UCSD-AML1 (cell line): ENCODE data around the gene SLC6A19.

Experiments
- DNase-seq: peaks from one replicate; lab custom pipeline; 2025; ENCODE audit not compliant: unreplicated experiment; lab: John Stamatoyannopoulos, UW

The SLC6A19 gene

DNA sequence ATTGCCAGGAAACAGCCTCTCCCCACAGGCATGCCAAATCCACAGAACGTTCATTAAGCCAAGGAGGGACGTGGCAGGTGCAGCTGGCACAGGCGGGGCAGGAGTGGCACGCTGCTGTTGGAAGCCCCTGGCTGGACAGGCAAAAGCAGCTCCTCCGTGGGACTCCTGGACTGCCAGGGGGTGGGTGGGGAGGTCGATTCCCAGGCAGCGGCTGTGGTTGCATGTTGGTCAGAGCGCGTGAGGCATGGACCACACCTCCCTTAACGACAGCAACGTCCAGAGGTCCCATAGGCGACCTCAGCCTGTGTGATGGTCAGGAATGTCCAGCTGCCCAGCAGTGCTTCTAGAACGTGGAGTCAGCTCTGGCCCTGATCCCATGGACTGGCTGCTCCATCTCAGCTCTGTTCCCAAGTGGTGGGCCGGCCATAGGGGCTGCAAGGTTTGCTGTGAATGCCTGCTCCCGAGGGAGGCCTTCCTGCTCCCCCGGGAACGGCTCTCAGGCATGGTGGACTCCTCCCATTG lies 6.9 kb downstream of the SLC6A19 start:
- DNase-seq, result no peak

DNA sequence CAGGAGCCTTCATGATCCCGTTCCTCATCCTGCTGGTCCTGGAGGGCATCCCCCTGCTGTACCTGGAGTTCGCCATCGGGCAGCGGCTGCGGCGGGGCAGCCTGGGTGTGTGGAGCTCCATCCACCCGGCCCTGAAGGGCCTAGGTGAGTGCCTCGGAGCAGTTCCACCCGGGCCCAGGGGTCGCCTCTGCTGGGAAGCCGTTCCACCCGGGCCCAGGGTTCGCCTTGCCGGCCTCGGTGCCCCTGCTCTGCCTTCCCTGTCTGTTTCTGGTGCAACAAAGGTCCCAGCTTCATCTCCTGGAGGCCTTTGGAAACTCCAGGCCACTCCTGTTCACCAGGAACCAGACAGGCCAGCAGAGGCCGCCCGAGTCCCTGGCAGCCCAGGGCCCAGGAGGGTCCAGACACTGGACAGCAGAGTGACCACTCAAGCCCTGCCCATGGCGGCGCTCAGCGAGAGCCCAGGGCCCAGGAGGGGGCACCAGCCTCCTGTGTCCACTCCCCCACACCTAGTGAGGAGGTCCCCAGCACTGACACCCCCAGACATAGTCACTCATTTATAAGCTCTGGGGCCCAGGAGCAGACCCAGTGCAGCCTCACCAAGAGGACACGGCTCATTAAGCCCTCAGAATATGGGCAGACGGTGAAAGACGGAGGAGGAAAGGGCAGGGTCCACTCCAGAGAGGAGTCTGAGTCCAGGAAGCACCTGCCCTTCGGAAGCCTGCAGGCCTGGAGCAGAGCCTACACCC lies 7.5 kb downstream of the SLC6A19 start:
- DNase-seq, result no peak

DNA sequence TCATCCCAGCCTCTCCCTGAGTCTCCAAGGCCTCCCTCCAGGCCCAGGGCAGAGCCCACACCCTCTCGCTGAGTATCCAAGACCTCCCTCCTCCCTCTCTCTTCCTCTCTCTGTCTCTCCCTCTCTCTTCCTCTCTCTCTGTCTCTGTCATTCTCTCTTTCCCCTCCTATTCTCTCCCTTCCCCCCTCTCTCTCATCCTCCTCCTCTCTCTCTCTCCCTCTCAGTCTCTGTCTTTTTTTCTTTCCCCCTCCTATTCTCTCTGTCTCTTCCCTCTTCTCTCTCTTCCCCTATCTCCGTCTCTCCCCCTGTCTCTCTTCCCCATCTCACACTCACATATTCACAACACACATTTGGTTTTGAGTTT lies 8.1 kb downstream of the SLC6A19 start:
- DNase-seq, result no peak

DNA sequence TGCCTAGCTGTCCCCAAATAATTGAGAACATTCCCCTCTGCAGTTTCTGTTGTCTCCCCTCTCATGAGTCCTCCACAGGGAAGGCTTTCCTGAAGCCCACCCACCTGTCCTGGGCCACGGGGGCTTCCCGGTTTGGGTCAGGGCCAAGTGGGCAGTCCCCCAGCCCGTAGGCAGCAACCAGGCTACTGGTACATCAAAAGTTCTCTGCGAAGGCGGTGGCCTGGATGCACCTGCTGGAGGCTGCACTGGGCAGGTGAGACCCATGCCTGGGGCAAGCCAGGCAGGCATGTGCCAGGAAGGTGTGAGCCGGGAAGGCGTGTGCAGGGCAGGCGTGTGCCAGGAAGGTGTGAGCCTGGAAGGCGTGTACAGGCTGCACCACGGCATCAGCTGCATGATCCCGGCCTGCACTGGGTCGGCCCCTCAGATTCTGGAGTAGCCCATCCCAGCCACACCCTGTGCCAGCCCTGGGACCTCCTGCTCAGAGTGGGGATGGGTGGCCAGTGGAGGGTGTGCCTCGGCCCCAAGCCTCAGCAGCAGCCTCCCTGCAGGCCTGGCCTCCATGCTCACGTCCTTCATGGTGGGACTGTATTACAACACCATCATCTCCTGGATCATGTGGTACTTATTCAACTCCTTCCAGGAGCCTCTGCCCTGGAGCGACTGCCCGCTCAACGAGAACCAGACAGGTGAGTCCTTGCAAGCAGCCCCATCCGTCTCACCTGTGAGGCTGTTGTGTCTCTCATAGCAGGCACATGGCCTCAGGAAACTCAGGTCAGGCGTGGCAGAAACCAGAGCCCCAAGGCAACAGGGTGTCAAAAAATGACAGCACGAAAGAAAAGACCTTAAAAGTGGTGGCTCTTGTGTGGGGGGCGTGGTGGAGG lies 8.7 kb downstream of the SLC6A19 start:
- DNase-seq, result no peak

DNA sequence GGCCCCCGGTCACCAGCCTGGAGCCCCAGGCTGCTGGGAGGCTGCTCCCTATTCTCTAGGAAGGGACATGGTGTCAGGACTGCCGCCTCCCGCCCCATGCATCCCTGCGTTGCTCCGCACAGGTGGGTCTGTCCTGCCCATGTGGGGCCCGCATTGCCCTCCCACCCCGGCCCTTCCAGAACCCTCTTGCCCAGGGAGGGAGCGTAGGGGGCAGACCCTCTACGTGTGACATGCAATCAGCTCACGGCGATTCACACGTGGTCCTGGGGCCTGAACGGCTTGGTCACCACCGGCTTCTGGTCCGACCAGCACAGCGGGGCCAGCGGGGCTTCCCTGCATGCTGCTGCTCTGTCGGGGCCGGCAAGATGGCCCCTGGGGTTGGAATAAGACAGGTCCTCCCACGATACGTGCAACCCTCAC lies 9.4 kb downstream of the SLC6A19 start:
- no peak for DNase-seq

GRCh38 chr5:1211701-1212100 lies 10.3 kb downstream of the SLC6A19 start:
- DNase-seq, result no peak

DNA sequence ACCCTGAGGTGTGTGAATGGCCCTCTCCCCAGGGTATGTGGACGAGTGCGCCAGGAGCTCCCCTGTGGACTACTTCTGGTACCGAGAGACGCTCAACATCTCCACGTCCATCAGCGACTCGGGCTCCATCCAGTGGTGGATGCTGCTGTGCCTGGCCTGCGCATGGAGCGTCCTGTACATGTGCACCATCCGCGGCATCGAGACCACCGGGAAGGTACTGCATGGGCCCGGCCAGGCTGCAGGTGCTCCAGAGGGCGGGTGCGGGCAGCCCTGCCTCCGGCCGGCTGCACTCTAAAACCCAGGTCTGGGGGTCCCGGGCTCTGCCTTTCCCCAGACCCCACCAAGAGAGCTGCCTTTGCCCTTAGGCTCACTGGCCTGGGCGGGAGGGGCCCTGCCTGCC lies 10.9 kb downstream of the SLC6A19 start:
- no peak for DNase-seq

- no peak for DNase-seq
These were observed 11.5 kb downstream of the SLC6A19 start for GRCh38 chr5:1212881-1213280.

GRCh38 chr5:1213508-1214162 lies 12.2 kb downstream of the SLC6A19 start:
- no peak for DNase-seq

DNA sequence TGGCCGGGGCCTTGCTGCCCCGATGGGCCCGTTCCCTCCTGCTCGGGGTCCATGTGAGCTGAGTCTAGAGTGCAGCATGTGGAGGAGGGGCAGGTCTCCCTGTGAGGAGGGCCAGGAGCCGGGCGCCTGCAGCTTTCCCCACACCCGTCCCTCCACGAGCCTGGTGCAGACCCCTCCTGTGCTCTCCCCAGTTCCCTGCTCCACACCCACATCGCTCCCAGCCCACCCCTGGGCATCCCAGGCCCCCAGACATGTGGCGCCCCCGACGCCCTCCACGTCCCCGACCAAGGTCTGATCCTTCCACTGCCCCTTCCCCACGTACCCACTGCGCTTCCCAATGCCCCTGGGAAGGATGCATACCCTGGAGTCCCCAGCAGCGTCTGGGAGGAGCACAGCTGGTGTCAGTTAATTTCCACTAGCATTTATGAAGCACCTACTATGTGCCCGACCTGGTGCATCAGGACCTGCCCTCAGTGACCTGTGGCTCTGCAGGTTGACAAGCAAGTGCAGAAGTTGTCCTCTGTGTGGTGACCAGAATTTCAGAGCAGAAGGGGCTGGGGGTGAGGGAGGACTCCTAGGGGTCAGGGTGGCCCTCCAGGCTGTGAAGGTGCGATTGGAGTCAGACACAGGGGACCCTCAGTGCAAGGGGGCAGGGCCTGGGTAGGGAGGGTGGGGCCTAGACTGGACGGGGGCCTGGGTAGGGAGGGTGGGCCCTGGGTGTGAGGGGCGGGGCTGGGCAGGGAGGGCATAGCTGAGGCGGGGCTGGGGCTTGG lies 13.0 kb downstream of the SLC6A19 start:
- DNase-seq, result no peak

DNA sequence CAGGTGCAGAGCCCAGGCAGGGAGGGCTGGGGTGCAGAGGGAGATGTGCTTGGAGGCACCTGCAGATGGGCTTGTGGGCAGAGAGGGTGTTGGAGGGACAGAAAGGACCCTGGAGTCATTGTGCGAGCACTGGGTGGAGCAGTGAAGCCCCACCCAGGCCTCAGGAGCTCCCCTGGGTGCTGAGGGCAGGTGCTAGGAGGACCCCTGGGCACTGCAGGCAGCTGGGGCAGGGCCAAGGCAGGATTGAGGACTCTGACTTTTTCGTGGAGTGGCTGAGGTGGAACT lies 13.5 kb downstream of the SLC6A19 start:
- no peak for DNase-seq

DNA sequence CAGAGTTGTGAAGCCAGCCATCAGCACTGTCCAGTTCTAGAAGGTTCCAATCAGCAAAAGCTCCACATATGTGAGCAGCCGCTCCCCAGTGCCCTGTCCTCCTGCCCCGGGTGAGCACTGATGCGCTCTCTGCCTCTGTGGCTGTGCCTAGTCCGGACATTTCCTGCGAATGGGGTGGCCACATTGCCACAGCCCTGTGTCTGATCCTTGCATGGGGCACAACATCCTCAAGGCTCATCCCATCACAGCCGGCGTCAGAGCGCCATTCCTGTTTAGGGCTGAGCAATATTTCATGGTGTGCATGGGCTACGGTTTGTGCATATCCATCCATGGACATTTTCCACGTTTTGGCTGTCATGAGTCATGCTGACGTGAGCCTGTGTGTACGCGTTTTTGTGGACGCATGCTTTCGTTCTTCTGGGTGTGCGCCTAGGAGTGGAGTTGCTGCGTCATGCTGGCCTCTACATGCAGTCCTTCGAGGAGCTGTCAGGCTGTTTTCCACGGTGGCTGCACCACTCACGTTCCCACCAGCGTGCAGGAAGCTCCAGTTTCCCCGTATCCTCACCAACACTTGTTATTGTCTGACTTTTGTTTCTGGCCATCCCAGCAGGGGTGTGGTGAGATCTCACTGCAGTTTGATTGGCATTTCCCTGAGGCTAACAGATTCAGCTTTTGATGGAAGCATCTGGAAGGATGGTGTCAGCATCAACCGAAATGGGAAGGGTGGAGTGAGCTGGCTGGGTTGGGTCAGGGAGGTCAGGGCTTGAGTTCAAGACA lies 14.1 kb downstream of the SLC6A19 start:
- DNase-seq, result no peak

- DNase-seq, result no peak
These were observed 15.0 kb downstream of the SLC6A19 start for GRCh38 chr5:1216211-1216917.

- no peak for DNase-seq
These were observed 15.5 kb downstream of the SLC6A19 start for GRCh38 chr5:1216918-1217295.

GRCh38 chr5:1217596-1218206 lies 16.3 kb downstream of the SLC6A19 start:
- DNase-seq, result no peak

DNA sequence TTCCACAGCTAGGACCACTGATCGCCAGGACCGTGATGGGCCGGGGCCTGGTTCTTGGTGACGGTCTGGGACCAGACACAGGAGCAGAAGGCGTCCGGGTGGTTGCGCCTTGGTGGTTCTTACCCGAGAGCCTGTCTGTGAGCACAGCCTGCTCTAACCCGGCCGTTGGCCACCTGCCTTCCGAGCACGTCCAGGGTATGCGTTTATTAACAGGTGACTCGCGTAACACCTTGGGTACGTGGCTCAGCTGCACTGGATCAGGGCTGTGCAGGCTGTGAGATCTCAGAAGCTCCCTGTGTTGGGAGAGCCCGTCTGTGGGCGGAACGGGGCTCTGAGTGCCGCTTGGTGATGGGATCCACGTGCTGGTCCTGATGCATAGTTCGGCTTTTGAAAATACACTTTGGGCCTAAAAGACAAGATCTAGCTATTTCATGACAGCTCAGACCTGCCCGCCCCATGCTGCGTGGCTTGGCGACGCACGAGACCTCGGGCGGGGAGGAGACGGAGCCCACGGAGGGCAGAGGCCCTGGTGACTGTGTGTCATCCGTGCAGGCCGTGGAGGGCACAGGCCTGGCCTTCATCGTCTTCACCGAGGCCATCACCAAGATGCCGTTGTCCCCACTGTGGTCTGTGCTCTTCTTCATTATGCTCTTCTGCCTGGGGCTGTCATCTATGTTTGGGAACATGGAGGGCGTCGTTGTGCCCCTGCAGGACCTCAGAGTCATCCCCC lies 17.1 kb downstream of the SLC6A19 start:
- no peak for DNase-seq

GRCh38 chr5:1219098-1219767 lies 17.8 kb downstream of the SLC6A19 start:
- DNase-seq, result no peak

GRCh38 chr5:1219768-1220100 lies 18.3 kb downstream of the SLC6A19 start:
- DNase-seq, result no peak
